ENCODE results near the gene SLC15A3.
A peak's percentile ranks its signal among the peaks of the same experiment; 100 is the strongest.

SLC15A3 gene

GRCh38 chr11:60951904-60952741, at the start of gene SLC15A3:
SLC15A3 (minus strand) TSS chr11:60952176; CDS start chr11:60951551, 625 bp downstream.
- TF ChIP-seq CTCF (IDR thresholded peaks at IDR 0.05; ENCODE audit: extremely low read depth, insufficient read depth, missing control alignments) = no peak
- in situ Hi-C loops (cut with MboI; ENCODE audit: low pct_unique_long_range_greater_than_20kb, low sequenced_read_pairs, unreplicated experiment) = no loop called here

GRCh38 chr11:61000426-61000825, 48.5 kb upstream of the SLC15A3 start:
- TF ChIP-seq CTCF (IDR thresholded peaks at IDR 0.05; ENCODE audit: extremely low read depth, insufficient read depth, missing control alignments) = no peak
- in situ Hi-C loops (cut with MboI; ENCODE audit: low pct_unique_long_range_greater_than_20kb, low sequenced_read_pairs, unreplicated experiment) = no loop called here
- no peak for DNase-seq (ENCODE audit: low spot score)

More at GRCh38 chr11:60951904-60952741, at the start of gene SLC15A3:
- DNase-seq (ENCODE audit: low spot score) = peak; percentile 86

- in situ Hi-C loops (cut with MboI; ENCODE audit: low pct_unique_long_range_greater_than_20kb, low sequenced_read_pairs, unreplicated experiment) = no loop called here
- no peak for DNase-seq (ENCODE audit: low spot score)
- no peak for TF ChIP-seq CTCF (IDR thresholded peaks at IDR 0.05; ENCODE audit: extremely low read depth, insufficient read depth, missing control alignments)
These were observed 44.6 kb upstream of the SLC15A3 start for GRCh38 chr11:60996381-60997138.

- no peak for DNase-seq (ENCODE audit: low spot score)
- in situ Hi-C loops (cut with MboI; ENCODE audit: low pct_unique_long_range_greater_than_20kb, low sequenced_read_pairs, unreplicated experiment) = no loop called here
- TF ChIP-seq CTCF (IDR thresholded peaks at IDR 0.05; ENCODE audit: extremely low read depth, insufficient read depth, missing control alignments) = no peak
These were observed 43.8 kb upstream of the SLC15A3 start for GRCh38 chr11:60995798-60996197.

GRCh38 chr11:60994541-60995080, 42.6 kb upstream of the SLC15A3 start:
- DNase-seq (ENCODE audit: low spot score) = no peak
- in situ Hi-C loops (cut with MboI; ENCODE audit: low pct_unique_long_range_greater_than_20kb, low sequenced_read_pairs, unreplicated experiment) = no loop called here
- TF ChIP-seq CTCF (IDR thresholded peaks at IDR 0.05; ENCODE audit: extremely low read depth, insufficient read depth, missing control alignments) = no peak

- no peak for DNase-seq (ENCODE audit: low spot score)
- in situ Hi-C loops (cut with MboI; ENCODE audit: low pct_unique_long_range_greater_than_20kb, low sequenced_read_pairs, unreplicated experiment) = no loop called here
- no peak for TF ChIP-seq CTCF (IDR thresholded peaks at IDR 0.05; ENCODE audit: extremely low read depth, insufficient read depth, missing control alignments)
These were observed 41.6 kb upstream of the SLC15A3 start for GRCh38 chr11:60993615-60994014.

Data from GM13977 (cell line).